Measurements from ENCODE around the gene KRTAP13-4. TPM values are rescaled to one million over a fixed set of nuclear protein-coding genes. Genes with fewer than 3 reads are reported as not detected.
A peak's percentile ranks its signal among the peaks of the same experiment; 100 is the strongest.

The KRTAP13-4 gene
- total and polyA plus RNA-seq, 7 donors, result not detected

GRCh38 chr21:30415993-30416392, 14.0 kb upstream of the KRTAP13-4 start:
- TF ChIP-seq POLR2AphosphoS5 (IDR thresholded peaks at IDR 0.05), result no peak
- TF ChIP-seq POLR2A (IDR thresholded peaks at IDR 0.05), result no peak
- no peak for TF ChIP-seq EP300 (IDR thresholded peaks at IDR 0.05)
- no peak for TF ChIP-seq CTCF (IDR thresholded peaks at IDR 0.05)
- intact Hi-C loops (cut with DNase I), result no loop called here
- WGBS, 2 donors, result 80 to 85% methylated on average over 5 of the region's 5 CpGs
- Histone ChIP-seq H3K4me3 (no peak overlapping the region), H3K4me1 (no peaks in the 10 kb centered on the region), H3K27ac (no peak overlapping the region), H3K36me3 (no peaks in the 10 kb centered on the region), H3K27me3 (no peaks in the 10 kb centered on the region), H3K9me3 (no peaks in the 10 kb centered on the region)
- DNase-seq, result no peak

- WGBS, 2 donors, result 77 to 83% methylated on average over 5 of the region's 5 CpGs
- Histone ChIP-seq H3K36me3 (no peaks in the 10 kb centered on the region), H3K27me3 (no peaks in the 10 kb centered on the region), H3K9me3 (no peaks in the 10 kb centered on the region), H3K4me1 (no peaks in the 10 kb centered on the region), H3K4me3 (no peak within 1 kb of the TSS), H3K27ac (no peak within 1 kb of the TSS)
- TF ChIP-seq POLR2AphosphoS5 (IDR thresholded peaks at IDR 0.05), result no peak
- TF ChIP-seq EP300 (IDR thresholded peaks at IDR 0.05), result no peak
- TF ChIP-seq POLR2A (IDR thresholded peaks at IDR 0.05), result no peak
- no peak for TF ChIP-seq CTCF (IDR thresholded peaks at IDR 0.05)
- intact Hi-C loops (cut with DNase I), result no loop called here
- DNase-seq, result no peak
Observed at GRCh38 chr21:30425826-30426225, 4.2 kb upstream of the KRTAP13-4 start, which contains the start of gene KRTAP13-3. Gene KRTAP13-3, minus strand, starts transcription at chr21:30425926. Its CDS starts 14 bp downstream, at chr21:30425912.

GRCh38 chr21:30426731-30427130, 3.3 kb upstream of the KRTAP13-4 start:
- H3K36me3 ChIP-seq, result no peaks in the 10 kb centered on the region
- TF ChIP-seq EP300 (IDR thresholded peaks at IDR 0.05) (no peak), POLR2A (IDR thresholded peaks at IDR 0.05) (no peak), CTCF (IDR thresholded peaks at IDR 0.05) (no peak), POLR2AphosphoS5 (IDR thresholded peaks at IDR 0.05) (no peak)
- no peaks in the 10 kb centered on the region for H3K4me1 ChIP-seq
- no peaks in the 10 kb centered on the region for H3K9me3 ChIP-seq
- H3K4me3 ChIP-seq, result no peak overlapping the region
- no peak overlapping the region for H3K27ac ChIP-seq
- H3K27me3 ChIP-seq, result no peaks in the 10 kb centered on the region
- WGBS, 2 donors, result 50 to 78% methylated on average over 3 of the region's 3 CpGs
- intact Hi-C loops (cut with DNase I), result no loop called here
- DNase-seq, result no peak

- Histone ChIP-seq H3K36me3 (no peaks in the 10 kb centered on the region), H3K9me3 (no peaks in the 10 kb centered on the region), H3K27ac (no peak overlapping the region), H3K4me3 (no peak overlapping the region), H3K27me3 (no peaks in the 10 kb centered on the region), H3K4me1 (no peaks in the 10 kb centered on the region)
- TF ChIP-seq POLR2A (IDR thresholded peaks at IDR 0.05) (no peak), CTCF (IDR thresholded peaks at IDR 0.05) (peak in 1 of 4 experiments; percentile 22)
- intact Hi-C loops (cut with DNase I), result no loop called here
- DNase-seq, result no peak
- 25 to 34% methylated on average over 10 of the region's 10 CpGs for WGBS, 2 donors
Observed at GRCh38 chr21:30434033-30434631, 4.1 kb downstream of the KRTAP13-4 start.

- no peak for TF ChIP-seq EP300 (IDR thresholded peaks at IDR 0.05)
- TF ChIP-seq POLR2AphosphoS5 (IDR thresholded peaks at IDR 0.05), result no peak
- TF ChIP-seq POLR2A (IDR thresholded peaks at IDR 0.05), result no peak
- no peak for TF ChIP-seq CTCF (IDR thresholded peaks at IDR 0.05)
- Histone ChIP-seq H3K4me3 (no peak overlapping the region), H3K27ac (no peak overlapping the region), H3K4me1 (no peaks in the 10 kb centered on the region), H3K36me3 (no peaks in the 10 kb centered on the region), H3K9me3 (no peaks in the 10 kb centered on the region), H3K27me3 (no peaks in the 10 kb centered on the region)
- intact Hi-C loops (cut with DNase I), result no loop called here
- no peak for DNase-seq
- WGBS, 2 donors, result 67 to 84% methylated on average over 3 of the region's 3 CpGs
Observed at GRCh38 chr21:30437010-30437565, 7.1 kb downstream of the KRTAP13-4 start.

All from sigmoid colon (tissue), 7 donors.